H1 (cell line): ENCODE data around the gene PIK3R3. TPM values are rescaled to one million over a fixed set of nuclear protein-coding genes. Genes with fewer than 3 reads are reported as not detected.

Experiments
- CTCF ChIA-PET: fragments of 300-600 bp; sonication (Branson Sonifier 250); formaldehyde crosslinking; loops from one replicate; lab custom pipeline; 2021; ENCODE audit not compliant: partially characterized antibody; lab: Charles Lee
- POLR2A ChIA-PET: fragments of 300-600 bp; sonication (Branson Sonifier 250); formaldehyde crosslinking; loops from one replicate; lab custom pipeline; 2021; ENCODE audit warnings: inconsistent platforms; ENCODE audit not compliant: partially characterized antibody; lab: Charles Lee
- DNase-seq, 2 experiments: peaks; one replicate each; pipeline versions ENCODE4 v3.0.0 to v3.0.0-alpha.2; 2010 to 2022; ENCODE audit warnings: low spot score in 2 of 2, low read depth in 1 of 2, mixed read lengths in 1 of 2
- FAIRE-seq: peaks from 2 replicates; lab custom pipeline; 2011; peaks lifted over from hg19 to GRCh38; lab: Jason Lieb, UNC
- H2AFZ ChIP-seq: 2 replicates; pipeline ENCODE4 v1.8.1; 2012; ENCODE audit warnings: low read length, inconsistent platforms
- H2AK5ac ChIP-seq: 2 replicates; pipeline ENCODE4 v1.6.1; 2013; ENCODE audit warnings: low read depth, low read length
- H2BK120ac ChIP-seq: replicated peaks from 2 replicates; pipeline ENCODE3; 2013; ENCODE audit warnings: low read depth, low read length, inconsistent platforms
- H2BK12ac ChIP-seq: 2 replicates; pipeline ENCODE4 v1.6.1; 2013; ENCODE audit warnings: low read depth, low read length
- H2BK15ac ChIP-seq: 2 replicates; pipeline ENCODE4 v1.6.1; 2013; ENCODE audit warnings: low read length
- H2BK20ac ChIP-seq: 2 replicates; pipeline ENCODE4 v1.6.1; 2013; ENCODE audit warnings: low read length
- H2BK5ac ChIP-seq: 2 replicates; pipeline ENCODE4 v1.6.1; 2013; ENCODE audit warnings: low read depth, low read length
- H3K14ac ChIP-seq: 2 replicates; pipeline ENCODE4 v1.6.1; 2013; ENCODE audit warnings: inconsistent platforms; ENCODE audit not compliant: insufficient read length
- H3K18ac ChIP-seq: 2 replicates; pipeline ENCODE4 v1.6.1; 2013; ENCODE audit warnings: low read length; ENCODE audit errors: extremely low read depth
- H3K23ac ChIP-seq: 2 replicates; pipeline ENCODE4 v1.6.1; 2013; ENCODE audit warnings: inconsistent platforms; ENCODE audit not compliant: insufficient read length
- H3K23me2 ChIP-seq: 2 replicates; pipeline ENCODE4 v1.6.1; 2013; ENCODE audit warnings: low read depth, low read length
- H3K27ac ChIP-seq: 2 replicates; pipeline ENCODE4 v1.6.1; 2011; ENCODE audit warnings: low read depth, low read length, inconsistent platforms
- H3K27me3 ChIP-seq, 4 experiments: replicated peaks in 1 of 4; 1 replicate in 1 of 4; 2 replicates in 3 of 4; pipeline versions ENCODE4 v1.6.1 to v1.8.1; 2011 to 2013; ENCODE audit warnings: low read length in 3 of 4, mild to moderate bottlenecking in 3 of 4, inconsistent platforms in 2 of 4, mixed read lengths in 2 of 4, moderate library complexity in 1 of 4; ENCODE audit not compliant: control insufficient read depth in 3 of 4, insufficient read depth in 3 of 4; ENCODE audit errors: extremely low read depth in 1 of 4
- H3K36me3 ChIP-seq, 4 experiments: 2 replicates each; pipeline versions ENCODE4 v1.6.1 to v1.8.1; 2011 to 2013; ENCODE audit warnings: mild to moderate bottlenecking in 4 of 4, low read length in 3 of 4, moderate library complexity in 2 of 4, control low read depth in 1 of 4, inconsistent platforms in 1 of 4; ENCODE audit not compliant: insufficient read depth in 4 of 4, control insufficient read depth in 2 of 4
- H3K4ac ChIP-seq: replicated peaks from 2 replicates; pipeline ENCODE3; 2013; ENCODE audit warnings: low read length, low read depth, mixed read lengths, inconsistent platforms; ENCODE audit not compliant: insufficient read length
- H3K4me1 ChIP-seq, 4 experiments: replicated peaks in 1 of 4; 1 replicate in 1 of 4; 2 replicates in 3 of 4; pipeline versions ENCODE4 v1.6.1 to v1.8.1; 2011 to 2013; ENCODE audit warnings: low read length in 3 of 4, inconsistent platforms in 2 of 4, mixed read lengths in 1 of 4; ENCODE audit not compliant: insufficient read depth in 4 of 4, control insufficient read depth in 3 of 4
- H3K4me2 ChIP-seq, 2 experiments: 2 replicates each; pipeline versions ENCODE4 v1.6.1 to v1.8.1; 2011 to 2013; ENCODE audit warnings: low read depth in 2 of 2, low read length in 2 of 2, control low read depth in 1 of 2, inconsistent platforms in 1 of 2, mild to moderate bottlenecking in 1 of 2; ENCODE audit not compliant: insufficient read depth in 1 of 2
- H3K4me3 ChIP-seq, 4 experiments: fragments of 200-600, 300-600 bp in 1 of 4; sonication (generic), shearing (Covaris generic), sonication (Bioruptor Twin) in 1 of 4; 2 replicates each; pipeline versions ENCODE4 v1.5.1 to v1.8.1; 2011 to 2016; ENCODE audit warnings: low read length in 4 of 4, low read depth in 3 of 4, control low read depth in 2 of 4, inconsistent platforms in 2 of 4, mild to moderate bottlenecking in 2 of 4, mixed read lengths in 1 of 4, moderate library complexity in 1 of 4; ENCODE audit not compliant: insufficient read depth in 2 of 4; ENCODE audit errors: extremely low read depth in 1 of 4
- H3K56ac ChIP-seq: replicated peaks from 2 replicates; pipeline ENCODE3; 2013; ENCODE audit warnings: low read depth, mild to moderate bottlenecking, mixed read lengths, low read length, inconsistent platforms; ENCODE audit not compliant: insufficient read length
- H3K79me1 ChIP-seq: 2 replicates; pipeline ENCODE4 v1.6.1; 2013; ENCODE audit warnings: low read depth, low read length, control low read depth
- H3K79me2 ChIP-seq, 2 experiments: 2 replicates each; pipeline versions ENCODE4 v1.6.1 to v1.8.1; 2012 to 2013; ENCODE audit warnings: low read length in 2 of 2, mild to moderate bottlenecking in 2 of 2, inconsistent platforms in 1 of 2; ENCODE audit not compliant: insufficient read depth in 2 of 2, control insufficient read depth in 1 of 2
- H3K9ac ChIP-seq, 4 experiments: replicated peaks in 1 of 4; 1 replicate in 1 of 4; 2 replicates in 3 of 4; pipeline versions ENCODE4 v1.6.1 to v1.8.1; 2011 to 2013; ENCODE audit warnings: low read depth in 3 of 4, low read length in 3 of 4, control low read depth in 2 of 4, mild to moderate bottlenecking in 2 of 4, moderate library complexity in 2 of 4, inconsistent platforms in 1 of 4; ENCODE audit errors: extremely low read depth in 1 of 4
- H3K9me3 ChIP-seq, 2 experiments: 2 replicates each; pipeline versions ENCODE4 v1.6.1 to v1.8.1; 2012 to 2013; ENCODE audit warnings: mild to moderate bottlenecking in 2 of 2, moderate library complexity in 2 of 2, control low read depth in 1 of 2, inconsistent platforms in 1 of 2, low read depth in 1 of 2, low read length in 1 of 2, mixed read lengths in 1 of 2; ENCODE audit not compliant: insufficient read depth in 2 of 2
- H4K20me1 ChIP-seq, 2 experiments: replicated peaks in 1 of 2; 2 replicates each; pipeline versions ENCODE3 to v1.8.1; 2011 to 2013; ENCODE audit warnings: inconsistent platforms in 2 of 2, low read length in 2 of 2, mild to moderate bottlenecking in 1 of 2; ENCODE audit not compliant: insufficient read depth in 2 of 2, control insufficient read depth in 1 of 2
- H4K5ac ChIP-seq: 2 replicates; pipeline ENCODE4 v1.6.1; 2013; ENCODE audit warnings: low read length, low read depth, mixed read lengths, inconsistent platforms; ENCODE audit not compliant: insufficient read length
- H4K8ac ChIP-seq: 2 replicates; pipeline ENCODE4 v1.8.0; 2013; ENCODE audit warnings: mild to moderate bottlenecking, moderate library complexity, low read length, inconsistent platforms; ENCODE audit not compliant: insufficient read depth; ENCODE audit errors: extremely low read depth
- H4K91ac ChIP-seq: replicated peaks from 2 replicates; pipeline ENCODE3; 2013; ENCODE audit warnings: low read length, mixed read lengths, inconsistent platforms; ENCODE audit not compliant: insufficient read length
- BCL11A ChIP-seq, 2 experiments: IDR thresholded peaks; one replicate each; pipeline ENCODE4 v1.6.1; 2011; ENCODE audit warnings: low read depth in 2 of 2, low read length in 2 of 2, mild to moderate bottlenecking in 2 of 2
- CBX5 ChIP-seq: fragments of 300-800, 300-1000 bp; sonication (generic); IDR thresholded peaks from 2 replicates; pipeline ENCODE4 v1.7.1; 2016; ENCODE audit warnings: antibody characterized with exemption, low read length, low read depth
- CREB1 ChIP-seq: IDR thresholded peaks from 2 replicates; pipeline ENCODE4 v1.6.1; 2012; ENCODE audit warnings: inconsistent platforms
- CTBP2 ChIP-seq: IDR thresholded peaks from 2 replicates; pipeline ENCODE4 v1.7.0; 2011; ENCODE audit warnings: borderline replicate concordance, mild to moderate bottlenecking, moderate library complexity, mixed read lengths, low read length; ENCODE audit not compliant: insufficient read depth, insufficient read length
- EGR1 ChIP-seq: IDR thresholded peaks from 2 replicates; pipeline ENCODE4 v1.6.1; 2011; ENCODE audit warnings: low read depth, low read length, borderline replicate concordance
- EZH2 ChIP-seq: fragments of 200-600 bp; sonication (generic); IDR thresholded peaks from 2 replicates; pipeline ENCODE4 v1.7.1; 2012; ENCODE audit warnings: low read depth, mild to moderate bottlenecking, moderate library complexity, low read length, inconsistent platforms; ENCODE audit not compliant: severe bottlenecking
- HDAC2 ChIP-seq, 2 experiments: fragments of 300-600 bp in 1 of 2; sonication (generic) in 1 of 2; IDR thresholded peaks; 2 replicates each; pipeline ENCODE4 v1.6.1; 2011 to 2012; ENCODE audit warnings: low read depth in 2 of 2, low read length in 2 of 2, mild to moderate bottlenecking in 2 of 2, moderate library complexity in 2 of 2, borderline replicate concordance in 1 of 2, inconsistent platforms in 1 of 2
- JUN ChIP-seq: IDR thresholded peaks from 2 replicates; pipeline ENCODE4 v1.6.1; 2011; ENCODE audit warnings: low read depth, mild to moderate bottlenecking, improper control_type of control experiment, low read length
- RBBP5 ChIP-seq: IDR thresholded peaks from 2 replicates; pipeline ENCODE4 v1.7.1; 2012; ENCODE audit warnings: low read depth, mild to moderate bottlenecking, inconsistent platforms, low read length, moderate library complexity, borderline replicate concordance
- RXRA ChIP-seq: IDR thresholded peaks from 2 replicates; pipeline ENCODE4 v1.6.1; 2011; ENCODE audit warnings: low read depth, mild to moderate bottlenecking, low read length, moderate library complexity; ENCODE audit not compliant: insufficient read depth
- SIX5 ChIP-seq: IDR thresholded peaks from 2 replicates; pipeline ENCODE4 v1.6.1; 2011; ENCODE audit warnings: mild to moderate bottlenecking, low read depth, low read length
- SP4 ChIP-seq: IDR thresholded peaks from 2 replicates; pipeline ENCODE4 v1.6.1; 2012; ENCODE audit warnings: low read length, inconsistent platforms
- TAF1 ChIP-seq: IDR thresholded peaks from 2 replicates; pipeline ENCODE4 v1.6.1; 2011; ENCODE audit warnings: mild to moderate bottlenecking, low read depth, low read length
- TCF12 ChIP-seq: IDR thresholded peaks from 2 replicates; pipeline ENCODE4 v1.6.1; 2011; ENCODE audit warnings: low read depth, mild to moderate bottlenecking, low read length
- ZNF274 ChIP-seq: IDR thresholded peaks from 2 replicates; pipeline ENCODE4 v1.7.0; 2012; ENCODE audit warnings: low read length, borderline replicate concordance; ENCODE audit errors: extremely low read depth
- WGBS, 2 experiments: shearing (Covaris generic) in 1 of 2; methylation state at CpG; one replicate each; pipeline versions ENCODE4 v1.1.6 to v1.1.7; 2013 to 2015; ENCODE audit warnings: low lambda C conversion rate in 2 of 2, mixed read lengths in 2 of 2, inconsistent platforms in 1 of 2, low coverage in 1 of 2, missing lambda C conversion rate in 1 of 2; ENCODE audit not compliant: insufficient replicate concordance in 2 of 2, insufficient coverage in 1 of 2, insufficient read length in 1 of 2; ENCODE audit errors: extremely low coverage in 1 of 2, missing lambda C conversion rate in 1 of 2; 5-methylcytosine and 5-hydroxymethylcytosine counted together
- polyA plus RNA-seq, 7 experiments: library from polyadenylated mRNA; depleted of rRNA in 3 of 7; stranded (reverse) in 5 of 7; unstranded in 2 of 7; fragments of >200 nt in 5 of 7; fragments of 200-250 nt in 2 of 7; gene quantifications; 1 replicate in 5 of 7; 2 replicates in 1 of 7; 4 replicates in 1 of 7; pipeline versions ENCODE4 v1.2.1 to v1.2.3, GENCODE V29; 2011 to 2013; ENCODE audit warnings: missing spikeins in 2 of 7, mixed read lengths in 2 of 7
- total RNA-seq: library from RNA; stranded (reverse); fragmentation: NEBNext Ultra II Directional; extraction: Animal tissue kit (Norgen Biotek cat#: 25700); gene quantifications from 2 replicates; pipeline ENCODE4 v1.2.1, GENCODE V29; 2021

PIK3R3 gene
- total and polyA plus RNA-seq, 2 of the 8 experiments (the other 6 are each of a cell fraction or from before 2014, with no cell fraction given) = 5.3 to 13.6 TPM

GRCh38 chr1:46094471-46095005, 37.9 kb downstream of the PIK3R3 start:
- Histone ChIP-seq H2BK5ac (no peak overlapping the region), H3K27ac (no peak overlapping the region), H3K18ac (no peak overlapping the region), H3K9ac (no peak overlapping the region), H4K8ac (no peak overlapping the region), H2AFZ (no peak overlapping the region), H3K27me3 (no peaks in the 10 kb centered on the region), H3K4me3 (no peak overlapping the region), H4K20me1 (peaks cover 0 to 1% of the 10 kb centered on the region in 2 experiments), H3K9me3 (no peaks in the 10 kb centered on the region), H4K5ac (no peak overlapping the region), H4K91ac (no peak overlapping the region), H2BK15ac (no peak overlapping the region), H3K4me1 (no peaks in the 10 kb centered on the region), H3K23me2 (no peaks in the 10 kb centered on the region), H3K56ac (no peak overlapping the region), H3K4me2 (no peak overlapping the region), H3K14ac (no peak overlapping the region), H2BK12ac (no peak overlapping the region), H3K36me3 (no peaks in the 10 kb centered on the region), H3K23ac (no peak overlapping the region), H3K79me1 (no peaks in the 10 kb centered on the region), H3K79me2 (peaks cover 0 to 4% of the 10 kb centered on the region in 2 experiments; a peak in 2 of 4 replicates), H2AK5ac (no peak overlapping the region), H3K4ac (no peak overlapping the region), H2BK20ac (no peak overlapping the region), H2BK120ac (no peak overlapping the region)
- 87% methylated on average over 4 of the region's 4 CpGs; no CpG with 5 or more reads in 1 of the 2 experiments for WGBS, 2 experiments
- no peak for DNase-seq
- no peak for FAIRE-seq
- POLR2A ChIA-PET = no interaction called here
- CTCF ChIA-PET = interaction anchor here (0.6 to 0.9 kb wide), 2 partner anchors 12 to 16 kb away, joined by 3 read pairs; no protein-coding TSS in a partner anchor
- TF ChIP-seq TAF1 (no peak), RXRA (no peak), SIX5 (no peak), RBBP5 (no peak), CREB1 (no peak), TCF12 (no peak), EGR1 (no peak), EZH2 (no peak), CTBP2 (no peak), HDAC2 (IDR thresholded peaks at IDR 0.05; ENCODE audit: borderline replicate concordance in 1 of 2, low read depth in 2 of 2, low read length in 2 of 2) (no peak), CBX5 (no peak), ZNF274 (no peak), BCL11A (IDR thresholded peaks at IDR 0.05; ENCODE audit: low read depth in 2 of 2, low read length in 2 of 2) (no peak), SP4 (no peak), JUN (no peak)
